Measurements from ENCODE around the gene CFAP61.
"Not testable (repeated sequence)": the region's sequence is repeated elsewhere in the genome, so short reads cannot be mapped to it uniquely, and the experiment has no call there.

CFAP61 gene

GRCh38 chr20:20231528-20232298 is 179.4 kb downstream of the CFAP61 start:
- DNase-seq (ENCODE audit: low read depth in 2 of 2) = no peak

- no peak for DNase-seq (ENCODE audit: low read depth in 2 of 2)
Measured at GRCh38 chr20:20233041-20233514, 180.7 kb downstream of the CFAP61 start.

- no peak for DNase-seq (ENCODE audit: low read depth in 2 of 2)
Measured at GRCh38 chr20:20235681-20236080, 183.3 kb downstream of the CFAP61 start.

- no peak for DNase-seq (ENCODE audit: low read depth in 2 of 2)
Measured at GRCh38 chr20:20237093-20237959, 185.0 kb downstream of the CFAP61 start.

GRCh38 chr20:20241976-20242375 is 189.6 kb downstream of the CFAP61 start:
- no peak for DNase-seq (ENCODE audit: low read depth in 2 of 2)

GRCh38 chr20:20244384-20244783 is 192.1 kb downstream of the CFAP61 start:
- not testable (repeated sequence) for DNase-seq (ENCODE audit: low read depth in 2 of 2)

GRCh38 chr20:20246996-20247633 is 194.8 kb downstream of the CFAP61 start:
- no peak for DNase-seq (ENCODE audit: low read depth in 2 of 2)

- DNase-seq (ENCODE audit: low read depth in 2 of 2) = no peak
Measured at GRCh38 chr20:20248620-20249200, 196.4 kb downstream of the CFAP61 start.

GRCh38 chr20:20251317-20251716 is 199.0 kb downstream of the CFAP61 start:
- no peak for DNase-seq (ENCODE audit: low read depth in 2 of 2)

GRCh38 chr20:20251836-20252235 is 199.5 kb downstream of the CFAP61 start:
- no peak for DNase-seq (ENCODE audit: low read depth in 2 of 2)

GRCh38 chr20:20253039-20253743 is 200.9 kb downstream of the CFAP61 start:
- DNase-seq (ENCODE audit: low read depth in 2 of 2) = no peak

- no peak for DNase-seq (ENCODE audit: low read depth in 2 of 2)
Measured at GRCh38 chr20:20253744-20254330, 201.5 kb downstream of the CFAP61 start.

- DNase-seq (ENCODE audit: low read depth in 2 of 2) = no peak
Measured at GRCh38 chr20:20255099-20255498, 202.8 kb downstream of the CFAP61 start.

GRCh38 chr20:20259533-20259932 is 207.2 kb downstream of the CFAP61 start:
- no peak for DNase-seq (ENCODE audit: low read depth in 2 of 2)

GRCh38 chr20:20261159-20261558 is 208.8 kb downstream of the CFAP61 start:
- DNase-seq (ENCODE audit: low read depth in 2 of 2) = no peak

- DNase-seq (ENCODE audit: low read depth in 2 of 2) = no peak
Measured at GRCh38 chr20:20265210-20265609, 212.9 kb downstream of the CFAP61 start.

- DNase-seq (ENCODE audit: low read depth in 2 of 2) = no peak
Measured at GRCh38 chr20:20266552-20266951, 214.2 kb downstream of the CFAP61 start.

- no peak for DNase-seq (ENCODE audit: low read depth in 2 of 2)
Measured at GRCh38 chr20:20267685-20268370, 215.5 kb downstream of the CFAP61 start.

GRCh38 chr20:20271271-20271670 is 218.9 kb downstream of the CFAP61 start:
- no peak for DNase-seq (ENCODE audit: low read depth in 2 of 2)

GRCh38 chr20:20272686-20273085 is 220.4 kb downstream of the CFAP61 start:
- DNase-seq (ENCODE audit: low read depth in 2 of 2) = no peak
